HG02840 (cell line): ENCODE measurements around the gene LBHD1.
"Not testable (repeated sequence)": the region's sequence is repeated elsewhere in the genome, so short reads cannot be mapped to it uniquely, and the experiment has no call there.

Source experiments
- ATAC-seq: cut with Tn5 transposase; IDR thresholded peaks from one replicate; pipeline ENCODE4 v1.9.1; 2021; ENCODE audit warnings: mild to moderate bottlenecking, moderate library complexity, moderate number of reproducible peaks; ENCODE audit not compliant: unreplicated experiment, low FRiP score

Gene LBHD1

GRCh38 chr11:62694455-62695167 is 22.5 kb upstream of the LBHD1 start:
- no peak for ATAC-seq

GRCh38 chr11:62693624-62694023 is 21.6 kb upstream of the LBHD1 start:
- ATAC-seq, result not testable (repeated sequence)

DNA sequence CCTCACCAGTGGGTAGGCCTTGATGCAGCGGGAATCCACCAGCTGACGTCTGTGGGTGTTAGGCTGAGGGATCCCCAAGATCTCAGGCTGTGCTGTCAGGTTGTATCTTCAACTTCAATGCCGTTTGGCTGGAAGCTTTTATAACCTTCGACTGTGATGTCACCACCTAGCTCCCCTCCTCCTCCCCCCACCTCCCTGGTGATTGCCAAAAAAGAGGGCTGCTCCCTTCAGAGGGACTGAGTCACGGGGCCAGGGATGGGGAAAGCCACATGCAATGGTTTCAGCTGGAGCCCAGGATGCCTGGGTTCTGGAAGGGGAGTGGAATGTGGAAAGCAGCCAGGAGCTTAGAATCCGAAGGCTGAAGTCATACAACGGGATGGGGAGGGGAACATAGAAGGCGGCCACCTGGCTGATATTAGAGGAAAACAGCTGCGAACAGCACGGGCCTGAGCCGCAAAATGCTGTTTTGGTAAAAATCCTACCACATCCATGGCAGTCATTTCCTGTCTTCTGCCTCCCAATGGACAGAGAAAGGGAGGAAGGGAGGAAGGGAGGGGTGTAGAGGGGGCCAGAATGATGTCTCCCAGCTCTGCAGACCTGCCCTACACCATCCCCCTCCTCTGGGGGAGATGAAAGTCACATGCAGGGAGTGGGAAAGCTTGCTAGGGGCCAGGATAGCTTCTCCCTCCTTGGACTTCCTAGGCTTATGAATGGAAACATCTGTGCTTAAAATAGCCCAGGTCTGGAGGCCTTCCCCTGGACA is 17.5 kb upstream of the LBHD1 start, which contains the start of gene LRRN4CL:
Gene LRRN4CL (minus strand): TSS at position 110 of the 763 bp plus-strand sequence. CDS start 1,022 bp downstream, outside the sequence.
- ATAC-seq, result no peak

DNA sequence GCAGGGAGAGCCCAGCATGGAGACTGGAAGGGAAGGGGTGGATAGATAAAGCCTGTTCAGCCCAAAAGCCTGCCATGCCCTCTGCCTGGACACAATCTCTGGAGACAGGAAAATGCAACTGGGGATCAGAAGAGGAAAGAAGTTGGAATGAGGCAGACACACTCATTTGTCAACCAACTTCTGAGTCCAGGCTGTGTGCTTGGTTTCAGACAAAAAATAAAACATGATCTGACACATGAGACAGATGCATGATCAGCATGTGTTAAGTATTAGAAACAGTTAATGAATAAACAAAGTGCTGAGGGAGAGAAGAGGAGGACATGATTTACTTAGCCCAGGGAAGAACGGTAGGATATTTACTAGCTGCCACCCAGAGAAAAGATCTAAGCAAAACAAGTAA is 16.4 kb upstream of the LBHD1 start:
- ATAC-seq, result no peak

DNA sequence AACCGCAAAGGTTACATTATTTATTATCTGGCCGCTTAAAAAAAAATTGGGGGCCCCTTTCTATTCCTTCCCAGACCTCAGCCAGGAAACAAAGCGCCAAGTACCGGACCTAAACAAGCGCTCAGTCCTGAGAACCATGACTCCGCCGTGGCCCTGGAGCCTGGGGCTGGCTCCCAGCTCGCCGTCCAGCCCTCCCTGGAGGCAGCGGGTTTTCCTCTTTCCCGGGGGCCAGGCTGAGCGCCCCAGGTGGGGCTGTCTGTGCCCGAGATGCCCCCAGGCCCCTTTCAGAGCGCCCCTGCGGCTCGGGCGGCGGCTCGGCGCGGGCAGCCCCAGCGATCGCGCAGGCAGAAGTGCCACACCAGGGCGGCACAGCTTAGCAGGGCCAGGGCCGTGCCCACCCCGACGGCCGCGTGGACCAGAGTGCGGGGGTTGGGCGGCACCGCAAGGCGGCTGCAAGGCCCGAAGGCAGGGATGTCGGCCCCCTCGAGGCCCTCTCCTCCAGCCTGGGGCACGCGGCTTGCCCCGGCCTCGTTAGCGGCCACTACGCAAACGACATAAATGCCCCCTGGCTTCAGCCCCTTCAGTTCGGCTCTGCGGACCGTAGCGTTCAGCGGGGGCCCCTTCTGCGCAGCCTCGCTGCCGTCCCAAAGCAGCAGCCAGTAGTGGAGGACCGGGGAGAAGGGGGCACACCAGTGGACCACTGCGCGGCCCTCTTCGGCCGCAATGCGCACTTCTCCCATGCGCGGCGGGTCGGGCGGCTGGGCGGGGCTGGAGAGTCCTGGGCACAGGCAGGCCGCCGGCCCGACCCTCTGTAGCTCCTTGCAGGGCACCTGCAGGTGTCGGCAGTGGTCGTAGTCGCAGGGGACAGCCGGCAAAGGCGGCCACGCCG is 15.7 kb upstream of the LBHD1 start:
- ATAC-seq, result no peak

- no peak for ATAC-seq
Observed at GRCh38 chr11:62682518-62682917, 10.5 kb upstream of the LBHD1 start.

- ATAC-seq, result no peak
Observed at GRCh38 chr11:62680825-62681240, 8.8 kb upstream of the LBHD1 start.

DNA sequence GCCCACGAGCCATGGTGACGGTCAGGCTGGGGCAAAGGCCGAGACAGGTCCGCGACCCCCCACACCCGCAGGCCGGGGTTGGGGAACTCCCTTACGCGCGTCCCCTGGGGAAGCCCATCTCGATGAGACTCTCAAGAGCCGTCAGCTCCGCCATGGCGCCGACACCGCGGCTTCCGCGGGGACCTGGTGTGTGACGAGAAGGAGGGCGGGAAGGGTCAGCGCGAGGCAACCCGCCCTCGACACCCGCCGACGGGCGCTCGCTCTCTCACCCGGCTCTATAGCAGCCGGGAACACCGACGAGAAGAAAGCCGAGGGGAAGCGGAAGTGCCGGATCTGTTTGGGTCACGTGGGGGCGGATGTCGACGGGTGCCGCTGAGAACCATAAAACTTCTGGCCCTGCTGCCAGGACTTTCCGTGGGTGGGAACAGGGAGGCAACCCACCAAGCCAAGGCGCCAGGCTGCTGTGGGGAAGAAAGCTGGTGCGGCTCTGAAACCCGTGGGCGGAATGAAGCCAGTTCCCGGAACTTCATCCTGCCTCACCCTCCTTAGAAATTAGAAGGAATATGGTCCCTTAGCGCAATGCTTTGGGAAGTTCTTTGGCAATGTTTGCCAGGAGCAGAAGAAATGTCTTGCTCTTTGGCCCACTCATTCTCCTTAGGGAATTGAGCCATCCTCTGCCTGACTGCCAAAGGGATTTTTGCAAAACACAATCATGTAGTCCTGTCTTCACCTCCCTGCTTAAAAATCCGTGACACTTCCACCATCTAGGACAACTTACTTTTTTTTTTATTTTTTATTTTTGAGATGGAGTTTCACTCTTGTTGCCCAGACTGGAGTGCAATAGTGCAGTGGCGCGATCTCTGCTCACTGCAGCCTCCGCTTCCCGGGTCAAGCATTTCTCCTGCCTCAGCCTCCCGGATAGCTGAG is 7.0 kb upstream of the LBHD1 start, which contains the start of gene UBXN1:
Gene UBXN1 (minus strand): TSS at position 304 of the 927 bp plus-strand sequence. CDS start 150 bp downstream, at position 154.
- ATAC-seq, result peak; percentile 57

DNA sequence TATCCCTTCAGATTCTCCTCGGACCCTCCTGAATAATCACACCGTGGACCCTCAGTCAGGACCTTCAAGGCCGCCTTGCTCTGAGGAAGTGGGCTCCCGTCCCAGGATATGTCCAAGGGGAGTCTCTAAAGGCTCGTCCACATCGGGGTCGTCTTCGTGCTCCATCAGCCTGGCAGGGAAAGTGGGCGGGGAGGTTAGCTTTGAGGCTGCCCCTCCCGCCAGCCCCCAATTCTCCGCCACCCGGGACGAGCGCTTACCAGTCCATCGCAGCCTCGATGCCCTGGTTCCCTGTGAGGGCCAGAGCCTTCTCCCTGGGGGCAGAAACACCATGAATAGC is 6.3 kb upstream of the LBHD1 start:
- ATAC-seq, result no peak

- ATAC-seq, result no peak
Observed at GRCh38 chr11:62677714-62678113, 5.6 kb upstream of the LBHD1 start.

DNA sequence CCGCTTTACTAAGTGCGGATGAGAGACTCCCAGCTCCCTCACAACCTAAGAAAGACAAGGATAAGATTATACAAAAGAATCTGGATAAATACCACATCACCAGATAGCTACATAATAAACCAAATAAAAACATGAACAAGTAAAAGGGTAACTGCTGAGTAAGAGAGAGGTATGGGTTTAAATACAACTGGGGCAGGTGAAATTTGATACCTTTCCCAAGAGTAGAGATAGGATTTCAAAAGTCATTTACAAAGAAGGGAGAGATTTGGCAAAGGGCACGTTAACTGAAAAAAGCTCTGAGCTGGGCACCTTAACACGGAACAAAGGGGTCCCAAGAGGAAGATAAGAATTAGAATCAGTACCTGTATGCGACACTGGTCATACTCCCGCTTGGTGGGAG is 5.1 kb upstream of the LBHD1 start:
- ATAC-seq, result no peak

DNA sequence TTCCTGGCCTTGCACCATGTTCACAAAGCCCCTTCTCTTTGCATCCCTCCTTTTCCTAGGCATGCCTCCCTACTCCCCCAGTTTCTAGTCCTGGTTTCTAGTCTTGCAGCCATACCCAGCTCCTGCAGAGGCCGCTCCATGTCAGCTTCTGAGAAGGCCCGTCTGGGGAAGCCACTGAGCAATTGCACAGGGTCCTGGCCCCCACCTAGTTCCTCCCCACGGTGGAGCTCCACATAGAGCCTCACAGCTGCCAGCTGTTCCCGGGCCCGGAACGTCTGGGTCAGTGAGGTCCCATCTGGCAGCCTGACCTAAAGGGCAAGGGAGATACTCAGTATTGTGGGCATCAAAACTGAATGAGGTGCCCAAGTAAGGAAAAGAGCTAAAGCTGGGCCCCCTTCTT is 4.6 kb upstream of the LBHD1 start:
- no peak for ATAC-seq

DNA sequence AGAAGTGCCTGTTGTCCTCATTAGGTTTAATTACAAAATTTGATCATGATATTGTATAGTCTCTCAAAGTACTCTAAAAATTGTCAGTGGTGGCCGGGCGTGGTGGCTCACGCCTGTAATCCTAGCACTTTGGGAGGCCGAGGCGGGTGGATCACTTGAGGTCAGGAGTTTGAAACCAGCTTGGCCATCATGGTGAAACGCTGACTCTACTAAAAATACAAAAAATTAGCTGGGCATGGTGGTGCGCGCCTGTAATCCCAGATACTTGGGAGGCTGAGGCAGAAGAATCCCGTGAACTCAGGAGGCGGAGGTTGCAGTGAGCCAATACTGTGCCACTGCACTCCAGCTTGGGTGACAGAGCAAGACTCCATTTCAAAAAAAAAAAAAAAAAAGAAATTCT is 3.3 kb upstream of the LBHD1 start:
- ATAC-seq, result not testable (repeated sequence)

- ATAC-seq, result no peak
Observed at GRCh38 chr11:62673196-62673525, 1.1 kb upstream of the LBHD1 start.

DNA sequence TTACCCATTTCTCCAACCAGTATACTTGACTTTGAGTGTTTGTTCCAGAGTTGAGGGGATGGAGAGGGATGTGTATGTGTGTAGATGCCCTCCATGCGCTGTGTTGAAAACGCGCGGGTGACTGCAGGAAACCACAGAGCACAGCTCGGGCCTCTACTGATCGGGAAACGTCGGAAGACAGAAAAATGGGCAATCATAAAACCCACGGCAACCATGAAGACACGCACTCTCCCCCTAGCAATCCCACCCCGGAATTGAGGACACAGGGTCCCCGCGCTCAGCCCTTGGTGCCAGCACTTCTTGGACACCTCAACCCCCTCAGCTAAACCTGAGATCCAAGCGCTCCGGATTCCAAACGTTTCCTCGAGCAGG is 845 bp downstream of the LBHD1 start:
- ATAC-seq, result no peak

- no peak for ATAC-seq
Observed at GRCh38 chr11:62669420-62670161, 2.5 kb downstream of the LBHD1 start.

DNA sequence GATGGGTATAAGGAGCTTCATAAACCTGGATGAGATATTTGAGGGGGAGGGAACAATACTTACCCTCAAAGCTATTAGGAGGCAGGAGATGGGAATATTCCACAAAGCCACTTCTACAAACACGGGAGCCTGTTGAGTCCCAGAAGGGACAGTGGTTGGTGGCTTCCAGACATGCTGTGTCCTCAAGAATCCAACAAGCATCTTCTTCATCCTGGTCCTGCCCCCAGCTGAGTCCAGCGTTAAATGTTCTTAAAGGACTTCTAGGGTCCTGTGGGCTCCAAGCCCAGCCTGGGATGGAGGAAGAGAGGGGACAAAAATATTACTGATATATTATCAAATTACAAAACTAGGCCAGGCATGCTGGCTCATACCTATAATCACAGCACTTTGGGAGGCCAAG is 4.6 kb downstream of the LBHD1 start:
- ATAC-seq, result no peak

- no peak for ATAC-seq
Observed at GRCh38 chr11:62666259-62666926, 5.7 kb downstream of the LBHD1 start.
